IMR-90 (cell line): ENCODE data around the gene KCNAB1. TPM values are rescaled to one million over a fixed set of nuclear protein-coding genes. Genes with fewer than 3 reads are reported as not detected.
A peak's percentile ranks its signal among the peaks of the same experiment; 100 is the strongest.

ENCODE experiments used
- ATAC-seq: fragments of 200-7000 bp; cut with Tn5 transposase; 2 replicates; pipeline ENCODE4 v1.9.1; 2020; ENCODE audit warnings: low read depth, mild to moderate bottlenecking, moderate library complexity
- BruUV-seq: library from RNA; stranded (reverse); fragments of 400-500 nt; replicated peaks from 2 replicates; lab custom pipeline; 2021; lab: Mats Ljungman, UMichigan
- CTCF ChIA-PET: fragments of 300-600 bp; formaldehyde crosslinking; extraction: SDS; loops from one replicate; lab custom pipeline; 2021; ENCODE audit warnings: antibody characterized with exemption; lab: Yijun Ruan, JAX
- POLR2A ChIA-PET: fragments of 300-600 bp; sonication (Branson Sonifier 250); formaldehyde crosslinking; loops from one replicate; lab custom pipeline; 2022; ENCODE audit warnings: antibody characterized with exemption; ENCODE audit not compliant: unreplicated experiment; lab: Charles Lee
- DNase-seq: peaks from one replicate; pipeline ENCODE4 v3.0.0; 2013
- H2AFZ ChIP-seq: replicated peaks from 2 replicates; pipeline ENCODE3; 2013; ENCODE audit warnings: low read length, mild to moderate bottlenecking; ENCODE audit not compliant: poor library complexity
- H2AK5ac ChIP-seq: 2 replicates; pipeline ENCODE4 v1.6.1; 2013; ENCODE audit warnings: low read depth, low read length, inconsistent platforms
- H2AK9ac ChIP-seq: replicated peaks from 2 replicates; pipeline ENCODE3; 2013; ENCODE audit warnings: mild to moderate bottlenecking, low read depth, low read length, moderate library complexity; ENCODE audit not compliant: poor library complexity
- H2BK120ac ChIP-seq: 2 replicates; pipeline ENCODE4 v1.6.1; 2013; ENCODE audit warnings: low read depth, low read length, inconsistent platforms
- H2BK15ac ChIP-seq: 3 replicates; pipeline ENCODE4 v1.6.1; 2013; ENCODE audit warnings: low read depth, low read length, inconsistent platforms
- H2BK20ac ChIP-seq: 2 replicates; pipeline ENCODE4 v1.6.1; 2013; ENCODE audit warnings: low read depth, mild to moderate bottlenecking, inconsistent platforms, low read length, moderate library complexity
- H2BK5ac ChIP-seq: 2 replicates; pipeline ENCODE4 v1.6.1; 2013; ENCODE audit warnings: mild to moderate bottlenecking, low read depth, low read length, inconsistent platforms; ENCODE audit not compliant: poor library complexity, severe bottlenecking
- H3K14ac ChIP-seq: replicated peaks from 2 replicates; pipeline ENCODE4 v1.6.1; 2013; ENCODE audit warnings: low read depth, low read length, inconsistent platforms
- H3K18ac ChIP-seq: 2 replicates; pipeline ENCODE4 v1.6.1; 2013; ENCODE audit warnings: low read depth, low read length, control low read depth
- H3K23ac ChIP-seq: 2 replicates; pipeline ENCODE4 v1.6.1; 2013; ENCODE audit warnings: low read depth, low read length, inconsistent platforms
- H3K27ac ChIP-seq: 2 replicates; pipeline ENCODE4 v1.5.1; 2013; ENCODE audit warnings: mild to moderate bottlenecking, control low read depth, low read length; ENCODE audit not compliant: insufficient read depth
- H3K27me3 ChIP-seq: 2 replicates; pipeline ENCODE4 v1.6.1; 2013; ENCODE audit warnings: low read length; ENCODE audit not compliant: control insufficient read depth, insufficient read depth
- H3K36me3 ChIP-seq: 2 replicates; pipeline ENCODE4 v1.6.1; 2013; ENCODE audit warnings: low read length, mixed read lengths; ENCODE audit not compliant: control insufficient read depth, insufficient read depth
- H3K4ac ChIP-seq: 2 replicates; pipeline ENCODE4 v1.6.1; 2013; ENCODE audit warnings: low read depth, low read length, inconsistent platforms
- H3K4me1 ChIP-seq: 2 replicates; pipeline ENCODE4 v1.6.1; 2013; ENCODE audit warnings: low read length, mixed read lengths; ENCODE audit not compliant: control insufficient read depth, insufficient read depth
- H3K4me2 ChIP-seq: 2 replicates; pipeline ENCODE4 v1.6.1; 2013; ENCODE audit warnings: low read depth, mild to moderate bottlenecking, control low read depth, low read length, moderate library complexity
- H3K4me3 ChIP-seq: 2 replicates; pipeline ENCODE4 v1.5.1; 2013; ENCODE audit warnings: low read depth, mild to moderate bottlenecking, control low read depth, low read length, moderate library complexity; ENCODE audit not compliant: insufficient read depth
- H3K56ac ChIP-seq: 2 replicates; pipeline ENCODE4 v1.6.1; 2013; ENCODE audit warnings: low read length, inconsistent platforms; ENCODE audit not compliant: insufficient read depth; ENCODE audit errors: extremely low read depth
- H3K79me1 ChIP-seq, 2 experiments: 2 replicates each; pipeline ENCODE4 v1.6.1; 2013; ENCODE audit warnings: low read length in 2 of 2, inconsistent platforms in 1 of 2, low read depth in 1 of 2
- H3K9ac ChIP-seq: 2 replicates; pipeline ENCODE4 v1.6.1; 2013; ENCODE audit warnings: low read depth, low read length, control low read depth
- H3K9me1 ChIP-seq: 2 replicates; pipeline ENCODE4 v1.6.1; 2013; ENCODE audit warnings: low read length, inconsistent platforms; ENCODE audit not compliant: insufficient read depth
- H3K9me3 ChIP-seq: 2 replicates; pipeline ENCODE4 v1.6.1; 2013; ENCODE audit warnings: low read length; ENCODE audit not compliant: control insufficient read depth, insufficient read depth
- H4K20me1 ChIP-seq: 2 replicates; pipeline ENCODE4 v1.6.1; 2013; ENCODE audit warnings: low read length, inconsistent platforms; ENCODE audit not compliant: insufficient read depth
- H4K5ac ChIP-seq: 2 replicates; pipeline ENCODE4 v1.6.1; 2013; ENCODE audit warnings: mild to moderate bottlenecking, low read depth, low read length, control low read depth
- H4K8ac ChIP-seq, 2 experiments: 2 replicates each; pipeline ENCODE4 v1.6.1; 2013; ENCODE audit warnings: low read depth in 2 of 2, low read length in 2 of 2, control low read depth in 1 of 2, inconsistent platforms in 1 of 2
- H4K91ac ChIP-seq: 2 replicates; pipeline ENCODE4 v1.6.1; 2013; ENCODE audit warnings: low read depth, low read length, inconsistent platforms; ENCODE audit not compliant: insufficient read depth
- FOS ChIP-seq: fragments of 150-350 bp; IDR thresholded peaks from 2 replicates; pipeline ENCODE4 v1.6.1; 2016; ENCODE audit warnings: low read depth, low read length
- WGBS, 2 experiments: methylation state at CpG; one replicate each; pipeline versions ENCODE4 v1.1.5 to v1.1.7; 2013; ENCODE audit warnings: missing lambda C conversion rate in 2 of 2; ENCODE audit not compliant: insufficient read length in 1 of 2; ENCODE audit errors: extremely low coverage in 2 of 2; 5-methylcytosine and 5-hydroxymethylcytosine counted together
- dilution Hi-C: fragments of 300-500 bp; cut with HindIII; formaldehyde crosslinking; loops from one replicate; pipeline ENCODE4 v1.14.3; 2018; ENCODE audit warnings: low sequenced_read_pairs; ENCODE audit not compliant: unreplicated experiment
- in situ Hi-C: fragments of 300-500 bp; cut with MboI; formaldehyde crosslinking; loops from 3 replicates; pipeline ENCODE4 v1.14.3; 2019; ENCODE audit warnings: low sequenced_read_pairs, inconsistent platforms, mixed read lengths
- intact Hi-C: fragments of 100-400 bp; cut with micrococcal nuclease; formaldehyde crosslinking; loops from 2 replicates; pipeline ENCODE4 v1.10.0; 2022
- polyA plus RNA-seq, 3 experiments: library from polyadenylated mRNA; depleted of rRNA; stranded (reverse); fragments of >200 nt; gene quantifications; 2 replicates each; pipeline ENCODE4 v1.2.3, GENCODE V29; 2012; ENCODE audit warnings: low replicate concordance in 1 of 3
- total RNA-seq: library from RNA; depleted of rRNA; stranded (reverse); fragments of >200 nt; gene quantifications from 2 replicates; pipeline ENCODE4 v1.2.3, GENCODE V29; 2012
- TF ChIP-seq, protein P1 (sequence below): fragments of 150-350 bp; IDR thresholded peaks from 2 replicates; pipeline ENCODE4 v1.6.1; 2016; ENCODE audit warnings: low read depth, mild to moderate bottlenecking, low read length, moderate library complexity, borderline replicate concordance

Gene KCNAB1
- total and polyA plus RNA-seq, 2 of the 4 experiments (the other 2 are of a cell fraction): under 0.01 to 0.07 TPM

DNA sequence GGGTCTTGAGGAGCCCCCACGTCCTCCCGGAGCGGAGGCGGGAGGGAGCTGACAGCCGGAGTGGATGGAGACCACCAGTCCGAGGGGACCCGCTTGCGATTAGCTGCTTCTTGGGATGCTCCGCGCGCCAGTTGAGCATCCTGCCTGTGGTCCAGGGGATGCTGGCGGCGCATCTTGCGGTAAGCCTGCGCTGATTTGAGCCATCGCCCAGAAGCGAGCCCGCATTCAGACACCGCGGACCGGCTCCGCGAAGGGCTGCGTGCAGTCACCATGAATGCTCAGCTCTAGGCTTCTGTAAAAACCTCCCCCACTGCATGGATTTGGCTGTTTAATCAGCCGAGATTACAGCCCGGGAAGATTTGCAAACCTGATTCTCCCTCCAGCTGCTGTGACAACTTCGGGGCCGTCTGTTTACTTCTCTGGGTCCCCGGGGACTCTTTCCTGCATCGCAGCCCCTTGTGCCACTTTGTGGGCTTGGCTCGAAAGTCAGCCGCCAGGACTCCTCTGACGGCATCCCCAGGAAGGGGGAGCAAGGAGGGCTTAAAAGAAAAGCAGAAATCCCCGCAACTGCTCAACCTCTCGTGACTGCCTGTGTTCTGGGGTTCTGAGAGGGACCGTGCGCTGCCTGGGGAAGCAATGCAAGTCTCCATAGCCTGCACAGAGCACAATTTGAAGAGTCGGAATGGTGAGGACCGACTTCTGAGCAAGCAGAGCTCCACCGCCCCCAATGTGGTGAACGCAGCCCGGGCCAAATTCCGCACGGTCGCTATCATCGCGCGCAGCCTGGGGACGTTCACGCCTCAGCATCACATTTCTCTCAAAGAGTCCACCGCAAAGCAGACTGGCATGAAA lies 171.1 kb downstream of the KCNAB1 start:
- no peak overlapping the region for H2BK120ac ChIP-seq
- no peak overlapping the region for H3K56ac ChIP-seq
- no peak overlapping the region for H2AK9ac ChIP-seq
- H3K4ac ChIP-seq: no peak overlapping the region; the same call in 1 of the 2 replicates
- H3K36me3 ChIP-seq: no peaks in the 10 kb centered on the region
- H2AFZ ChIP-seq: peak overlapping the region; percentile 85
- no peaks in the 10 kb centered on the region; the same call in 1 of the 2 replicates for H3K9me1 ChIP-seq
- POLR2A ChIA-PET: no interaction called here
- H3K27ac ChIP-seq: no peak overlapping the region
- dilution Hi-C loops (no loop called here), in situ Hi-C loops (no loop called here), intact Hi-C loops (no loop called here)
- H2BK15ac ChIP-seq: no peak overlapping the region
- H3K23ac ChIP-seq: peak overlapping the region; percentile 42; the same call in 1 of the 2 replicates
- CTCF ChIA-PET: no interaction called here
- H4K20me1 ChIP-seq: no peaks in the 10 kb centered on the region
- H2BK20ac ChIP-seq: no peak overlapping the region
- BruUV-seq: no TSS peak
- H4K8ac ChIP-seq: no peak overlapping the region
- ATAC-seq (peak; percentile 76), DNase-seq (peak; percentile 6)
- H3K4me1 ChIP-seq: peaks cover 2% of the 10 kb centered on the region; the same call in 1 of the 2 replicates
- no peak overlapping the region for H2AK5ac ChIP-seq
- H3K18ac ChIP-seq: no peak overlapping the region
- TF ChIP-seq, protein P1, sequence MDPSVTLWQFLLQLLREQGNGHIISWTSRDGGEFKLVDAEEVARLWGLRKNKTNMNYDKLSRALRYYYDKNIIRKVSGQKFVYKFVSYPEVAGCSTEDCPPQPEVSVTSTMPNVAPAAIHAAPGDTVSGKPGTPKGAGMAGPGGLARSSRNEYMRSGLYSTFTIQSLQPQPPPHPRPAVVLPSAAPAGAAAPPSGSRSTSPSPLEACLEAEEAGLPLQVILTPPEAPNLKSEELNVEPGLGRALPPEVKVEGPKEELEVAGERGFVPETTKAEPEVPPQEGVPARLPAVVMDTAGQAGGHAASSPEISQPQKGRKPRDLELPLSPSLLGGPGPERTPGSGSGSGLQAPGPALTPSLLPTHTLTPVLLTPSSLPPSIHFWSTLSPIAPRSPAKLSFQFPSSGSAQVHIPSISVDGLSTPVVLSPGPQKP: no peak
- TF ChIP-seq FOS: no peak
- no peak overlapping the region for H3K9ac ChIP-seq
- WGBS, 2 experiments: 0% methylated on average over 12 of the region's 51 CpGs; no CpG with 5 or more reads in 1 of the 2 experiments
- no peak overlapping the region for H3K14ac ChIP-seq
- H3K27me3 ChIP-seq: peaks cover 48% of the 10 kb centered on the region
- no peaks in the 10 kb centered on the region for H3K9me3 ChIP-seq
- H3K4me3 ChIP-seq: peak overlapping the region; percentile 5; the same call in 1 of the 2 replicates
- no peak overlapping the region for H2BK5ac ChIP-seq
- H3K4me2 ChIP-seq: peak overlapping the region; percentile 42
- H4K91ac ChIP-seq: no peak overlapping the region
- no peaks in the 10 kb centered on the region for H3K79me1 ChIP-seq
- no peak overlapping the region for H4K5ac ChIP-seq
